ENCODE data around the gene BBIP1. TPM values are rescaled to one million over a fixed set of nuclear protein-coding genes. Genes with fewer than 3 reads are reported as not detected.

The BBIP1 gene
- total RNA-seq, 3 donors from 2014 or later (not counting 1 experiment from before 2014, with no cell fraction given), result 27.2 to 58.6 (median 27.7) TPM

DNA sequence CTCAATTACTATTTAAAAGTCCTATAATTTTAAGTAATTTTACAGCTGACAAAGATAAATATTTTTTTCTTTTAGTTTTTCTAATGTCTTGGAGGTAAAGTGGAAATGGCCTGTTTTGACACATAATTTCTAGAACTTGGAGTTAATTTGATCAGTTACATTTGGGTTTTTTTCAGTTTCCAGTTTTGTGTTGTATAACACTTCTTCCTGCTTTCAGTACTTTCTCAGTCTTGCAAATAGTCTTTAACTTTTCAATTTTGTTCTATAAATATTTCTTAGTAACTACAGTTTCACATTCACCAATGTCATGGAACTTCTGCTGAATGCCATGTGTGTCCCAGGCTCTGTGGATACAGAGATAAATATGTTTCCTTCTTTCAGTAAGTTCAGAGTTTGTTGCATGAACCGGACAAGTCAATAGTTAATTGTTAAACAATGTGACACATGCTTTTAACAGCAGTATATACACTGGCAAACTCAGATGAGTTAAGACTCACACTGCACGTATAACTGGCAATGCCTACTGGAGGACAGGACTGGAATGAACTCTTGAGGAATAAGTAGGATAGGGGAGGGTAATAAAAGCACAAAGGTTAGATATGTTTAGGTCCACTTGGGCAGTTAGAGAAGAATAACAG, 5.0 kb upstream of the BBIP1 start:
- H3K27ac Mint-ChIP-seq, result peak overlapping the region in 1 of 2 donors; percentile 8
- intact Hi-C loops (cut with micrococcal nuclease), result no loop called here
- H3K36me3 Mint-ChIP-seq, result no peaks in the 10 kb centered on the region
- TF ChIP-seq, protein P1, sequence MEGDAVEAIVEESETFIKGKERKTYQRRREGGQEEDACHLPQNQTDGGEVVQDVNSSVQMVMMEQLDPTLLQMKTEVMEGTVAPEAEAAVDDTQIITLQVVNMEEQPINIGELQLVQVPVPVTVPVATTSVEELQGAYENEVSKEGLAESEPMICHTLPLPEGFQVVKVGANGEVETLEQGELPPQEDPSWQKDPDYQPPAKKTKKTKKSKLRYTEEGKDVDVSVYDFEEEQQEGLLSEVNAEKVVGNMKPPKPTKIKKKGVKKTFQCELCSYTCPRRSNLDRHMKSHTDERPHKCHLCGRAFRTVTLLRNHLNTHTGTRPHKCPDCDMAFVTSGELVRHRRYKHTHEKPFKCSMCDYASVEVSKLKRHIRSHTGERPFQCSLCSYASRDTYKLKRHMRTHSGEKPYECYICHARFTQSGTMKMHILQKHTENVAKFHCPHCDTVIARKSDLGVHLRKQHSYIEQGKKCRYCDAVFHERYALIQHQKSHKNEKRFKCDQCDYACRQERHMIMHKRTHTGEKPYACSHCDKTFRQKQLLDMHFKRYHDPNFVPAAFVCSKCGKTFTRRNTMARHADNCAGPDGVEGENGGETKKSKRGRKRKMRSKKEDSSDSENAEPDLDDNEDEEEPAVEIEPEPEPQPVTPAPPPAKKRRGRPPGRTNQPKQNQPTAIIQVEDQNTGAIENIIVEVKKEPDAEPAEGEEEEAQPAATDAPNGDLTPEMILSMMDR (IDR thresholded peaks at IDR 0.05), result no peak
- no peak overlapping the region for H3K4me3 Mint-ChIP-seq
- Histone ChIP-seq H3K9me3 (ENCODE audit: control insufficient read depth, insufficient read depth, low read length) (no peaks in the 10 kb centered on the region), H3K4me1 (ENCODE audit: control insufficient read depth, insufficient read depth, low read length) (peaks cover 11% of the 10 kb centered on the region), H3K27ac (ENCODE audit: low read length) (no peak overlapping the region), H3K36me3 (ENCODE audit: control insufficient read depth, insufficient read depth, low read length) (no peaks in the 10 kb centered on the region), H3K27me3 (ENCODE audit: control insufficient read depth, insufficient read depth, low read length) (no peaks in the 10 kb centered on the region), H3K4me3 (ENCODE audit: low read length) (no peak overlapping the region)
- WGBS (ENCODE audit: insufficient coverage), result 82% methylated on average over 2 of the region's 2 CpGs
- H3K9me3 Mint-ChIP-seq, result no peaks in the 10 kb centered on the region
- ATAC-seq, result no peak
- DNase-seq, result no peak
- peaks cover 39 to 50% of the 10 kb centered on the region in 2 donors for H3K4me1 Mint-ChIP-seq
- H3K27me3 Mint-ChIP-seq (ENCODE audit: low read depth in 2 of 2), result no peaks in the 10 kb centered on the region

DNA sequence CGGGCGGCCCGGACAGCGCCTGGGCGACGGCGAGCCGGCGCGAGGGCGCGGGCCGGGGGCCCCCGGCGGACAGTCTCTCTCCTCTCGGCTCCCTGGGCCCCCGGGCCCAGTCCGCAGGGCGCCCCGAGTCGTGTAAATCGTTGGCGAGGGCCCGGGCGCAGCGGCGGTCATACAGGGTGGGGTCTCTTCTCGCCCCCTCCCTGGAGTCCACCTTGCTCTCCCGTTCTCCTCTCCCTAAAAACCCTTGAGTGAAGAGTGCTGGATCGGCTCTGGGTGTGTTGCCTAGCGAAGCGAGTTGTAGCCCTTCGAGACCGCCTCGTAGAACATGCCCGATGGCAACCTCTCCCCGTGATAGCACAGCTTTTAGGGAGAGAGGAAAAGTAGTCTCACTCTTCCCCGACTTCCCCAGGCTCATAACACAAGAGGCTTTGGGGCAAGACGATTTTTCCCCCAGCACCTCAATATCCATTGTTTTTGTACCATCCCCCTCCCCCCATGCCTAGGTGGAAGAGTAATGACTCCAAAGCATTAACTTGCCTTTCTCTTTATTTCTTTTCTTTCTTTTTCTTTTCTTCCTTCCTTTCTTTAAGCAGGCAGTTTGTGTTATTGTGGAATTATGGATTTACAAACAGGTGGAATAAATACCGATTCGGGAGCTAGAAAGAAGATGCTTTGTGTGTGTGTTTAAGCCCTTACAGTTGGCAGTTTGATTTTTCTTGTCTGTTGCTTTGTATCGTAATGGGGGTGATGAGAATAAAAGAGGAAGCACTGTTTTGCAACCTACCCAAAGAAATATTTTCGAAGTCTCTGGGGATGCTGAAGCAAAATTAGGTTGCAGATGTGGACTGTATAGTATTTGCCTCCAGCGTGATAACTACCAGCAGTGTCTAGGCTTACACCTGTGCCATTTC, 1.2 kb upstream of the BBIP1 start:
- DNase-seq, result peak; percentile 25 to 52
- Histone ChIP-seq H3K9me3 (ENCODE audit: control insufficient read depth, insufficient read depth, low read length) (no peaks in the 10 kb centered on the region), H3K27me3 (ENCODE audit: control insufficient read depth, insufficient read depth, low read length) (no peaks in the 10 kb centered on the region), H3K4me3 (ENCODE audit: low read length) (peak overlapping the region; percentile 86), H3K4me1 (ENCODE audit: control insufficient read depth, insufficient read depth, low read length) (peaks cover 7% of the 10 kb centered on the region), H3K27ac (ENCODE audit: low read length) (peak overlapping the region; percentile 89), H3K36me3 (ENCODE audit: control insufficient read depth, insufficient read depth, low read length) (peaks cover 2% of the 10 kb centered on the region)
- 0% methylated on average over 35 of the region's 44 CpGs for WGBS (ENCODE audit: insufficient coverage)
- peak overlapping the region; percentile 99 to 100 for H3K27ac Mint-ChIP-seq
- no peak for ATAC-seq
- intact Hi-C loops (cut with micrococcal nuclease), result loop anchor here (1.0 to 10.0 kb wide), 4 partner anchors 48 to 615 kb away; partner anchors contain the start of gene SMNDC1
- peaks cover 41 to 53% of the 10 kb centered on the region in 2 donors for H3K4me1 Mint-ChIP-seq
- H3K9me3 Mint-ChIP-seq, result no peaks in the 10 kb centered on the region
- TF ChIP-seq, protein P1 (IDR thresholded peaks at IDR 0.05), result no peak
- no peaks in the 10 kb centered on the region for H3K36me3 Mint-ChIP-seq
- H3K27me3 Mint-ChIP-seq (ENCODE audit: low read depth in 2 of 2), result no peaks in the 10 kb centered on the region
- peak overlapping the region; percentile 97 for H3K4me3 Mint-ChIP-seq

DNA sequence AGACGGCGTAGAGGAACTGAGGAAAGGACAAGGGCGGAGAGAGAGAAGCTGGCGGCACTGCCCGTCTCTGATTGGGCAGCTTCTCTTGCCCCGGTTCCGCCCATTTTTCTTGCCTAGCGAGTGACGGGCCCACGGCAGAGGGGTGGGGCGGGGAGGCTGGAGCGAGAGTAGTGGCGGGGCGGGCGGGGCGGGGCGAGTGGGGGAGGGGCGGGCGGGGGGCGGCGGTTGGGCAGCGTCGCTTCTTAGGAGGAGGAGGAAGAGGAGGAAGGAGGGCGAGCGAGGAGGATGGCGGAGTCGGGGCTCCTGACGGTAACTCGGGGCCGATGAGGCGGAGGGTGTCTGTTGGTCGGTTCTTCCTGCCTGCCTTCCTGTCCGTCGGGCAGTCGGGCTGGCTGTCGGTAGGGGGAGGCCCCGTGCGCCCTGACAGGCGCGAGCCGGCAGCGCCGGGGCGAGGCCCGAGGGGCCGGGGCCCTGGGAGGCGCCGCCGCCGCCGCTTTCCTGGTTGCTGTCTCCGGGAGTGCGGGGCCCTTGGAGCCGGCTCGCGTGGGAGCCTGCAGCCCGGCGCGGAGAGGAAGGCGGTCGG, 460 bp upstream of the BBIP1 start, which contains the start of gene SHOC2:
Gene SHOC2, plus strand, starts transcription at position 256 of the 583 bp plus-strand sequence. CDS start 44,755 bp downstream, outside the sequence.
- intact Hi-C loops (cut with micrococcal nuclease), result loop anchor here (1.0 to 10.0 kb wide), 4 partner anchors 47 to 615 kb away; partner anchors contain the start of gene SMNDC1
- peak; percentile 93 to 99 for DNase-seq
- peak; percentile 62 to 90 (median 88) for ATAC-seq

More for the DNA sequence above, 460 bp upstream of the BBIP1 start, which contains the start of gene SHOC2:
- WGBS (ENCODE audit: insufficient coverage), result under 1% methylated on average over 48 of the region's 61 CpGs
- Mint-ChIP-seq H3K9me3 (no peaks in the 10 kb centered on the region), H3K27me3 (ENCODE audit: low read depth in 2 of 2) (no peaks in the 10 kb centered on the region), H3K4me3 (peak within 1 kb of the TSS; percentile 97), H3K4me1 (peaks cover 39 to 51% of the 10 kb centered on the region in 2 donors), H3K27ac (peak within 1 kb of the TSS; percentile 99 to 100), H3K36me3 (no peaks in the 10 kb centered on the region)
- no peaks in the 10 kb centered on the region for H3K27me3 ChIP-seq (ENCODE audit: control insufficient read depth, insufficient read depth, low read length)
- peak within 1 kb of the TSS; percentile 98 for H3K27ac ChIP-seq (ENCODE audit: low read length)
- TF ChIP-seq, protein P1 (IDR thresholded peaks at IDR 0.05), result no peak
- H3K9me3 ChIP-seq (ENCODE audit: control insufficient read depth, insufficient read depth, low read length), result no peaks in the 10 kb centered on the region
- H3K4me1 ChIP-seq (ENCODE audit: control insufficient read depth, insufficient read depth, low read length), result peaks cover 7% of the 10 kb centered on the region
- peaks cover 2% of the 10 kb centered on the region for H3K36me3 ChIP-seq (ENCODE audit: control insufficient read depth, insufficient read depth, low read length)
- H3K4me3 ChIP-seq (ENCODE audit: low read length), result peak within 1 kb of the TSS; percentile 86
